H1 (cell line): Measurements from ENCODE around the gene COLEC11. TPM values are rescaled to one million over a fixed set of nuclear protein-coding genes. Genes with fewer than 3 reads are reported as not detected.

ENCODE experiments used
- polyA plus RNA-seq, 7 experiments: library from polyadenylated mRNA; depleted of rRNA in 3 of 7; stranded (reverse) in 5 of 7; unstranded in 2 of 7; fragments of >200 nt in 5 of 7; fragments of 200-250 nt in 2 of 7; gene quantifications; 1 replicate in 5 of 7; 2 replicates in 1 of 7; 4 replicates in 1 of 7; pipeline versions ENCODE4 v1.2.1 to v1.2.3, GENCODE V29; 2011 to 2013; ENCODE audit warnings: missing spikeins in 2 of 7, mixed read lengths in 2 of 7
- total RNA-seq: library from RNA; stranded (reverse); fragmentation: NEBNext Ultra II Directional; extraction: Animal tissue kit (Norgen Biotek cat#: 25700); gene quantifications from 2 replicates; pipeline ENCODE4 v1.2.1, GENCODE V29; 2021
- TF ChIP-seq, protein P1 (sequence below): IDR thresholded peaks from 2 replicates; pipeline ENCODE4 v1.6.1; 2011; ENCODE audit warnings: low read depth, mild to moderate bottlenecking, low read length; ENCODE audit not compliant: insufficient read depth

Gene COLEC11
- total and polyA plus RNA-seq, 2 of the 8 experiments (the other 6 are each of a cell fraction or from before 2014, with no cell fraction given): 0.47 to 0.80 TPM

DNA sequence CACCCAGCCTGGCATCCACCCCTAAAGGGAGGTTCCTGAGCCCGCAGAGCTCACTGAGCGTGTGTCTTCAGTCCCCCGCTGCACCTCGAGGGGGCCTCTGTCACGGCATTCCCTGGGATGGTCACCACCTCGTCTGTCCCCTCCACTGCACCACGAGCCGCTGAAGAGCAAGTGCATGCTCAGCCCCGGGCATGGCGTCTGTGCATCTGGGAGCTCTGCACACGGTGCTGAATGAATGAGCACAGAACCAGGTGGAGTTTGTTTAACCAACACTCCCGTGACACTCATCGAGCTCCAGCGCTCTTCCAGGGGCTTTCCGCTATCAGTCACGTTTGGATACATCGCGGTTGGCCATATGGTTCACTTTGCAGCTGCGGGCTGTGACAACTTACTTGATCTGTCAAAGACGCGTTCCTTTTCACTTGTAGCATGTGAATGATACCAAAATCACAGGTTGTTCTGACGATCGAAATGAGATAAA is 72.3 kb downstream of the COLEC11 start (continued):
- TF ChIP-seq, protein P1, sequence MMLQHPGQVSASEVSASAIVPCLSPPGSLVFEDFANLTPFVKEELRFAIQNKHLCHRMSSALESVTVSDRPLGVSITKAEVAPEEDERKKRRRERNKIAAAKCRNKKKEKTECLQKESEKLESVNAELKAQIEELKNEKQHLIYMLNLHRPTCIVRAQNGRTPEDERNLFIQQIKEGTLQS: no peak
